ENCODE measurements around the gene MLH3.

DNA sequence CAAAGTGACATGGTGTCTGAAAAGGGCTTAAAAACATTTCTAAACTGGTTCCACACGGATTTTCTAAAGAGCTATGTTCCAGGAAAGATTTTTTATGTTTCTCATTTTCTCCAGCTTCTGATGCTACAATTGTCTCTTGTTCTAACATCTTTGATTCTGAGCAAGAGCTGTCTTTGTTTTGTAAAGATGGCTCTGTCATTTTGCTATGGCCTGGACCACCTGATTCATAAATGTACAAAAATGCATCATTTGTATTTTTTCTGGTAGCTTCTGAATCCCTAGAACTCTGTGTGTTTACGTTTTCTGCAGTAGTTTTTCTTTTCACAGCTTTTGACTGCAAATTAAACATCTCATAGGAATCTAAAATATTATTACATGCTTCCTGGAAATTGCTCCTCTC, 3.2 kb downstream of the MLH3 start:
- TF ChIP-seq POLR2AphosphoS5 (IDR thresholded peaks at IDR 0.05; ENCODE audit: low read depth, low read length) (no peak), SIN3A (IDR thresholded peaks at IDR 0.05; ENCODE audit: borderline replicate concordance, insufficient read depth, low read length) (no peak), TAF1 (IDR thresholded peaks at IDR 0.05; ENCODE audit: borderline replicate concordance, insufficient read depth, low read length) (no peak)
- TF ChIP-seq, protein P1, sequence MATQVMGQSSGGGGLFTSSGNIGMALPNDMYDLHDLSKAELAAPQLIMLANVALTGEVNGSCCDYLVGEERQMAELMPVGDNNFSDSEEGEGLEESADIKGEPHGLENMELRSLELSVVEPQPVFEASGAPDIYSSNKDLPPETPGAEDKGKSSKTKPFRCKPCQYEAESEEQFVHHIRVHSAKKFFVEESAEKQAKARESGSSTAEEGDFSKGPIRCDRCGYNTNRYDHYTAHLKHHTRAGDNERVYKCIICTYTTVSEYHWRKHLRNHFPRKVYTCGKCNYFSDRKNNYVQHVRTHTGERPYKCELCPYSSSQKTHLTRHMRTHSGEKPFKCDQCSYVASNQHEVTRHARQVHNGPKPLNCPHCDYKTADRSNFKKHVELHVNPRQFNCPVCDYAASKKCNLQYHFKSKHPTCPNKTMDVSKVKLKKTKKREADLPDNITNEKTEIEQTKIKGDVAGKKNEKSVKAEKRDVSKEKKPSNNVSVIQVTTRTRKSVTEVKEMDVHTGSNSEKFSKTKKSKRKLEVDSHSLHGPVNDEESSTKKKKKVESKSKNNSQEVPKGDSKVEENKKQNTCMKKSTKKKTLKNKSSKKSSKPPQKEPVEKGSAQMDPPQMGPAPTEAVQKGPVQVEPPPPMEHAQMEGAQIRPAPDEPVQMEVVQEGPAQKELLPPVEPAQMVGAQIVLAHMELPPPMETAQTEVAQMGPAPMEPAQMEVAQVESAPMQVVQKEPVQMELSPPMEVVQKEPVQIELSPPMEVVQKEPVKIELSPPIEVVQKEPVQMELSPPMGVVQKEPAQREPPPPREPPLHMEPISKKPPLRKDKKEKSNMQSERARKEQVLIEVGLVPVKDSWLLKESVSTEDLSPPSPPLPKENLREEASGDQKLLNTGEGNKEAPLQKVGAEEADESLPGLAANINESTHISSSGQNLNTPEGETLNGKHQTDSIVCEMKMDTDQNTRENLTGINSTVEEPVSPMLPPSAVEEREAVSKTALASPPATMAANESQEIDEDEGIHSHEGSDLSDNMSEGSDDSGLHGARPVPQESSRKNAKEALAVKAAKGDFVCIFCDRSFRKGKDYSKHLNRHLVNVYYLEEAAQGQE (IDR thresholded peaks at IDR 0.05; ENCODE audit: insufficient read depth in 1 of 2, low read depth in 2 of 2, low read length in 2 of 2), result no peak
